Measurements from ENCODE around the gene FANCI.
"Not testable (repeated sequence)": the region's sequence is repeated elsewhere in the genome, so short reads cannot be mapped to it uniquely, and the experiment has no call there.

Gene FANCI

GRCh38 chr15:89226359-89227221 lies 17.2 kb upstream of the FANCI start:
- DNase-seq = no peak

DNA sequence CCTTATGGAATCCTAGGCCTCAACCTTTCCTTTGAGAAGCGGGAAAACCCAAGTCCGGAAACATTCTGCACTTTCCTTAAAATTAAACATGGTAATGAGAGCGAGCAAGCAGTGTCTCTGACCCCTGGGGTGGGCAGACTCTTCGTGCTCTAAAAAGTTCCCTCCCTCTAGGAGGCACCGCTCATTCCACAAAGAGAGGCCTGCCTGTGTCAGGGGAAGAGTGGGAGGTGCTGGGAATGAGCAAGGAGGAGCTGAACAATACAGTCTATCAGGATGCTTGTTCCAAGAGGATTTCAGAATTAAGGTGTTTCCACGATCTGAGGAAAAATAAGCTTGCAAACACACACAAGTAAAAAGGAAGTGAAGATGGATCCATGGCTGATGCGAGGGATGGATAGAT lies 16.4 kb upstream of the FANCI start:
- no peak for DNase-seq

DNA sequence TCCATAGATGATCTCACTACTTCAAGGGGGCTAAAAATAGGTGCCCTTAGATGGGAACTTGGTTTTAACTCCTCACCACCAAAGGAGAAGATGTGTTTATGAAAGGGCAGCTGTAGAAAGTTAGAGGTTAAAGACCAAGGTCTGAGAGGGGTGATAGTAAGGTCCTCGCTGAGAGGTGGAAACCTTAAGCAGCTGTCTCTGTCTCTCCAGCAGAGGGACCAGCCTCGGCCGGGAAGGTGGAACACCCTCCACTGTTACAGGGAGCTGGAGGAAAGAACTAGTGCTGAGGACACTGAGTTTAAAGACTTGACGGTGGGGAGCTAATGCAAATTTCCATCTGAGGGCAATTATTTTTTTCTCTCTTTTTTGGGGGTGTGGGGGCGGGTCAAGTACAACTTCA lies 13.5 kb upstream of the FANCI start:
- no peak for DNase-seq

GRCh38 chr15:89231832-89232231 lies 11.9 kb upstream of the FANCI start:
- no peak for DNase-seq

DNA sequence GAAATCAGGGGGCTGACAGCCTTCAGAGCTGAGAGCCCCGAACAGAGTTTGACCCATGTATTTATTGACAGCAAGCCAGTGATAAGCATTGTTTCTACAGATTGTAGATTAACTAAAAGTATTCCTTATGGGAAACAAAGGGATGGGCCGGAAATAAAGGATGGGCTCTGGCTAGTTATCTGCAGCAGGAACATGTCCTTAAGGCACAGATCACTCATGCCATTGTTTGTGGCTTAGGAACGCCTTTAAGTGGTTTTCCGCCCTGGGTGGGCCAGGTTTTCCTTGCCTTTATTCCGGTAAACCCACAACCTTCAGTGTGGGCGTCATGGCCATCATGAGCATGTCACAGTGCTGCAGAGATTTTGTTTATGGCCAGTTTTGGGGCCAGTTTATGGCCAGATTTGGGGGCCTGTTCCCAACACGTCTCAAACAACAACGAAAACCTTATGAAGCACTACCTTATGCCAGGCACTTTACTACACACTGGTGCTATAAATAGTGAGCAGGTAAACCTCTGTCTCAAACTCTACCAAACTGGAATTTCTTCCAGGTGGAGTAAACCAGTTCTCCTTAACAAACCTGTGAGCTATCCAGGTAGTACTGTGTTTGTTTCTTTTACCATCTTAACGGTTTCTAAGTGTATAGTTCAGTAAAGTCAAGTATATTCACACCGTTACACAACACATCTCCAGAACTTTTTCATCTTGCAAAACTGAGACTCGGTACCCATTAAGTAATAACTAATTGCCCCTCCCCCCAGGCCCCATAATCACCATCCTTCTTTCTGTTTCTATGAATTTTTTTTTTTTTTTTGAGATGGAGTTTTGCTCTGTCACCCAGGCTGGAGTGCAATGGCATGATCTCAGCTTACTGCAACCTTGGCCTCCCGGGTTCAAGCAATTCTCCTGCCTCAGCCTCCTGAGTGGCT lies 3.6 kb upstream of the FANCI start:
- not testable (repeated sequence) for DNase-seq

DNA sequence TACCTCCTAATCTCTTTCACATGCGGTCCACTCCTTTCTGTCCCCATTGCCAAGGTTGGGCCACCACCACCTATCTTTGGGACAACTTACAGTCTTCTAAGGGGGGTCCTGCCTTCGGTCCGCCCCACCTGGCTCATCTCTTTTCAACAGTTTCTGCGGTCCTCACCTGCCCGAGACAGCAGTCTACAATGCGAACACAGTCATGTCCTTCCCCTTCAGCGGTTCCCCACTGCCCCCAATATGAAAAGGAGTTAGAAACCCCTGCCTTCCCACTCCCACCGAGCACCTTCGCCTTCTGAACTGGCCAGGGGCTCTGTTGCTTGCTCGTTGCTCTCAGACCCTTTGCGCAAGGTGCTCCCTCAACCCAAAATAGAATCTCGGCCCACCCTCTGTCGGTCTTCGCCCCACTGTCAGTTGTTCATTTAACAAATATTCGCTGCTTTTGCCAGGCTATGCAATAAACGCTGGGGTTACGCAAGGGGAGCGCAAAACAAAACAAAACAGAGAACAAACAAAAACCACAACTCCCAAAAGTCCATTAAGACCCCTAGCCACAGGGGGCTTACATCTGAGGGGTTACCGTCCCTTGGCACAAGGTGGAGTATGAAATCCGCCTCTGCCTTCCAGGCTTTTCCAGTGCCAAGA lies 611 bp upstream of the FANCI start:
- no peak for DNase-seq

GRCh38 chr15:89244574-89244903 lies 760 bp downstream of the FANCI start:
- peak; percentile 33 for DNase-seq

- no peak for DNase-seq
Measured at GRCh38 chr15:89247446-89247845, 3.7 kb downstream of the FANCI start.

DNA sequence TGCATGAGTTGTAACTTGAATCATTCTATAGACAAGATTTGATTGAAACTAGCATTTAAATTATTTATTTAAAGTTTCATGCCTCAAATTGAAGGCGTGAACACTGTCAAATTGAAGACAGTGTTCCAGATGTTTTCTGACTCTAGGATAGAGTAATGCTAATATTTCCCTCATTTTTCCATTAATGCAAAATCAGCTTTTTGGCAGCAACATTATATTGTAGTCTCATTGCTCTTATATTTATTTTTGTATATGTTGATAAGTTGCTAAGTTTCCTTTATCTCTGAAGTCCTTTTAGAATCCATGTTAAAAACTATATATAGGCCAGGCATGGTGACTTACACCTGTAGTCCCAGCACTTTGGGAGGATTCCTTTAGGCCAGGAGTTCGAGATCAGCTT lies 4.8 kb downstream of the FANCI start:
- DNase-seq = no peak

- not testable (repeated sequence) for DNase-seq
Measured at GRCh38 chr15:89250142-89250541, 6.4 kb downstream of the FANCI start.

DNA sequence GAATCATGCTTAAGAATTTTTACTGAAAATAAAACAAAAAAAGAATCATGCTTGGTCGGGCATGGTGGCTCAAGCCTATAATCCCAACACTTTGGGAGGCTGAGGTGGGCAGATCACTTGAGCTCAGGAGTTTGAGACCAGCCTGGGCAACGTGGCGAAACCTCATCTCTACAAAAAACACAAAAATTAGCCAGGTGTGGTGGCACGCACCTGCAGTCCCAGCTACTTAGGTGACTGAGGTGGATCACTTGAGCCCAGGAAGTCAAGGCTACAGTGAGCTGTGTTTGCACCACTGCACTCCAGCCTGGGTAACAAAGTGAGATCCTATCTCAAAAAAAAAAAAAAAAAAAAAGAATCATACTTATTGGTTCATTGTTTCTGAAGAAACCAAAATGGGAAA lies 33.5 kb downstream of the FANCI start:
- not testable (repeated sequence) for DNase-seq

DNA sequence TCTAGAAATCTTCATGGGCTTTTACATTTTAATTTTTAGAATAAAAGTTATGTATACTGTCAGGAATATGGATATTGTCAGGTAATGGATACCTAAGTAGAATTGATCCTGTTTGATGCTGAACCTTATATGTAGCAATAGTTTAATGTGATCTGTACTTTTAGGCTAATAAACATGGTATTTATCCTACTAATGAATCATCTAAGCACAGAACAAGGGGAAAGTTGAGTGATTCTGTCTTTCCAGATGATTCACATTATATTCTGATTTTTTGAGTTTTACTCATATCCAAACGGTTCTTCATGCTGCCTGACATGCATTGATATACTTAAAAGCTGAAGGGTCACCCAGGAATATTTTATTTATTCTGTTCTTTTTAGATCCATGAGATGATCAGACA lies 34.5 kb downstream of the FANCI start:
- DNase-seq = no peak

DNA sequence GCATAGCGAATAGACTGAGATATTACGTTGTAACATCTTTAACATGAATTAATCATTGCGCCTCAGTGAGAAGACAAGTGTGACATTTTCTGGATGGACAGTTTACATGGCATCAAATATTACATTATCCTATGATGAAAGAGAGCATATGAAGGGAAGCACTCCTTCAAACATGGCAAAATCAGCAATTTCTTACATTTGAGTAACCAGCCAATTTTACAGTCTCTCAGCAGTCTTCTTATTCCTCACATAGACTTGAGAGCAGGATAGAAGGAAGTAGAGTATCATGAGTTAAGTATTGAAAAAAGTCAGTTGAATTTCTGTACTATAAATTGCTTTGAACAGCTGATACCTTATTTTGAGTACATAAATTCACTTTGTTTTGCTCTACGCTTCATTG lies 38.9 kb downstream of the FANCI start:
- DNase-seq = no peak

GRCh38 chr15:89283201-89283600 lies 39.4 kb downstream of the FANCI start:
- DNase-seq = no peak

DNA sequence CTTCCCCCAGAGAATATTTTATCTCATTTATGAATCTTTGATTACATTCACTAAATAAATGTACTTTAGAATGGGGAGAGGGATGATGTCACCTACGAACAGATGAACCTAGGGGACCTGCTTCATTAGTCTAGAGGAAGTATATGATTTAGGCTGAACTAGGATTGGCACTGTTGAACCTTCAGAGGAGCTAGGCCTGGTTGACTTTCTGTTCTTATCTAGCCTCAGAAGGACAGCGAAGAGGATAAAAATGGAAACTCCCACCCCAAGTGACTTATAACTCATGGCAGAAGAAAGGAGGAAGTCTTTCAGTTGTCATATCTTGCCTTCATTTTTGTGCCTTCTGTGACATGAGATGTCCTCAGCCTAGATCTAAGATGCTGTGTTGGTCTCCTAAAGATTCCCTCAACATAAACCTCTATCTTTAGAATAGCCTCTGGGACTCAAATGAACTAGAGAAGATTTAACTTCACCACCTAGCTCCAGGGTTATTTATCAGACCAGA lies 48.2 kb downstream of the FANCI start:
- DNase-seq = no peak

DNA sequence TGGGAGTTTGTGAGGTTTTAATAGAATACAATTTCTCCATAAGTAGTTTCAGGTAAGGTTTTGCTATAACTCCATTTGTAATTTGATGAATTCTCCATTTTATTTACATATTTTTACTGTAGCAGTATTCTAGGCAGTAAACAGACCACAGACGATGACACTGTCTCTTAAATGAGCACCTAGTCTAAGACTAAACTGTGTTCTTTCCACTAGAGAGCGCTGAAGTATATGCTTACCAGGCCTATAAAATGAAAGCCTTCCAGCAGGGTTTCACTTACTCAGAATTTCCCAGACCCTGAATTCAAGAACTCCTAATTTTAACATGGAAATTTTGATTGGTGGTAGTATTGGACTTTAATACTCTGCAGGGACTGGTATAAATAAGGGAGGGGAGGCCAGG lies 49.2 kb downstream of the FANCI start:
- DNase-seq = no peak

- DNase-seq = no peak
Measured at GRCh38 chr15:89299896-89300295, 56.1 kb downstream of the FANCI start.

- no peak for DNase-seq
Measured at GRCh38 chr15:89301304-89302089, 57.7 kb downstream of the FANCI start.

DNA sequence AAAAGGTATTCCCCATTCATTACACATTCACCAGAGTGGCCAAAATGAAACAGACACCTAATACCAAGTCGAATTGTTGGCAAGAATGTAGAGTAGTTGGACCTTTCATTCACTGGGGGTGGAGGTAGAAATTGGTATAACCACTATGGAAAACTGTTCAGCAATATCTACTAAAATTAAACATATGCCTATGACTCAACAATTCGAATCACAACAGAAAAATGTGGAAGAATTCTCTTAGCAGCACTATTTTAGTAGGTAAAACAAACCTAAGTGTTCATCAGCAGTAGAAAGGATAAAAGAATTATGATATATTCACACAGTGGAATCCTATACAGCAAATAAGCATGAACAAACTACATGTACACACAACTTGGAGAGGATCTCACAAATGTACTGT lies 60.2 kb downstream of the FANCI start:
- DNase-seq = no peak

GRCh38 chr15:89305395-89305794 lies 61.6 kb downstream of the FANCI start:
- no peak for DNase-seq

- no peak for DNase-seq
Measured at GRCh38 chr15:89307046-89307587, 63.3 kb downstream of the FANCI start.

- no peak for DNase-seq
Measured at GRCh38 chr15:89307791-89308190, 64.0 kb downstream of the FANCI start.

All from COR-L47 (cell line).